ENCODE results near the gene COLEC11. TPM values are rescaled to one million over a fixed set of nuclear protein-coding genes. Genes with fewer than 3 reads are reported as not detected.

COLEC11 gene
- total and polyA plus RNA-seq, 2 of the 13 experiments (the other 11 are each of a cell fraction or from before 2014, with no cell fraction given), result 1.5 to 3.0 TPM

DNA sequence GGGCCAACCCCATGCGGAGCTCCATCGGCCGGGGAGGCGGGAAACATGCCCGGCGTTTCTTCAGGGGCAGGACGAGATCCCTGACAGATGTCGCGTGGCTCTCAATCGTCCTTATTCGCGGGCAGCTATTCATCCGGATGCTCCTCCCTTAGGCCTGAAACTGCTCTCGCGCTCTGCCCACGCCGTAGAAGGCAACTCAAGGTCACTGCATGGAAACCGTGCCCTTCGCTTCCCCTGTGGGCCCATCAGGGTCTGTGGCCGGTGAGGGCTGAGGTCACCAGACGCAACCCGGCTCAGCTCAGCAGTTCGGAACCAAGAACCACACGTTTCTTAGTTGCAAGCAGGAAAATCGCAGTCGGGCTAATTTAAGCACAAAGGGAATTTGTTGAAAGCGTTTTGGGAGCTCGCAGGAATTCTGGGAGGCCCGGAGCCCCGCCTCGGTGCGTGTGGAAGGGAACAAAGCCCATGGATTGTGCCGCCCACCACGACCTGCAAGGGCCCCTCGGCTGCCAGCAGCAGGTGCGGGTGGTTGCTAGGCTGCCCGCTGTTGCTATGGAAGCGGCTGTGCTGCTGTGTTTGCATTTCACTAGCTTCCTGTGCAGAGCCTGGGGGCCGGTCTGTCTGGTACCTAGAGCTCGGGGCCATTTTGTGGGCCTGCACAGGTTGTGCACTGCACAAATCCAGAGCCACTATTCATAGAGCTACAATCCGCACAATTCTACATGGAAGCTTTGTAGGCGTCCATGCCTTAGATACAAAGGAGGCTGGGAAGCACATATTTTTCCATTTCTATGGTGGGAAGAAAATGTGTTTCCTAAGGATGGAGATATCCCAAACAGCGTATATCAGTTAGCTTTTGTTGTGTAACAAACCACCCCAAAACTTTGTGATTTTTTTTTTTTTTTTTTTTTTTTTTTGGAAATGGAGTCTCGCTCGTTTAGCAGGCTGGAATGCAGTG is 57.1 kb downstream of the COLEC11 start (continued):
- TF ChIP-seq FLYWCH1 (CRISPR knock-in tag; IDR thresholded peaks at IDR 0.05) (no peak; the same call in 1 of the 2 replicates), RBM39 (IDR thresholded peaks at IDR 0.05; ENCODE audit: low read depth, low read length, poor library complexity, severe bottlenecking) (peak; percentile 87), GABPB1 (CRISPR knock-in tag; IDR thresholded peaks at IDR 0.05) (peak; percentile 74), XBP1 (CRISPR knock-in tag; IDR thresholded peaks at IDR 0.05) (no peak), IRF2 (CRISPR knock-in tag; IDR thresholded peaks at IDR 0.05) (peak; percentile 64), ZNF10 (CRISPR knock-in tag; IDR thresholded peaks at IDR 0.05; ENCODE audit: borderline replicate concordance, low read depth) (no peak), ISL2 (CRISPR knock-in tag; IDR thresholded peaks at IDR 0.05) (peak; percentile 42; the same call in 1 of the 2 replicates), ZNF607 (CRISPR knock-in tag; IDR thresholded peaks at IDR 0.05; ENCODE audit: borderline replicate concordance) (no peak), MEIS2 (CRISPR knock-in tag; IDR thresholded peaks at IDR 0.05) (no peak), ATRX (CRISPR knock-in tag; IDR thresholded peaks at IDR 0.05; ENCODE audit: borderline replicate concordance) (no peak), ZFP62 (CRISPR knock-in tag; IDR thresholded peaks at IDR 0.05) (no peak), GTF3A (CRISPR knock-in tag; conservative IDR thresholded peaks at IDR 0.05) (no peak; the same call in 1 of the 2 replicates), TRIM24 (CRISPR knock-in tag; IDR thresholded peaks at IDR 0.05) (no peak), ZNF550 (CRISPR knock-in tag; IDR thresholded peaks at IDR 0.05; ENCODE audit: borderline replicate concordance) (peak; percentile 59; the same call in 1 of the 2 replicates), ZNF17 (CRISPR knock-in tag; IDR thresholded peaks at IDR 0.05) (no peak), PCBP1 (IDR thresholded peaks at IDR 0.05; ENCODE audit: borderline replicate concordance, low read depth, low read length) (no peak), REL (CRISPR knock-in tag; conservative IDR thresholded peaks at IDR 0.05) (no peak), ZNF747 (CRISPR knock-in tag; IDR thresholded peaks at IDR 0.05; ENCODE audit: borderline replicate concordance) (no peak), RFX5 (IDR thresholded peaks at IDR 0.05; ENCODE audit: low read depth, low read length) (peak; percentile 69; the same call in 1 of the 2 replicates)
- TF ChIP-seq, protein P1, sequence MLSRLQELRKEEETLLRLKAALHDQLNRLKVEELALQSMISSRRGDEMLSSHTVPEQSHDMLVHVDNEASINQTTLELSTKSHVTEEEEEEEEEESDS (CRISPR knock-in tag; IDR thresholded peaks at IDR 0.05; ENCODE audit: borderline replicate concordance), result no peak
- TF ChIP-seq, protein P2, sequence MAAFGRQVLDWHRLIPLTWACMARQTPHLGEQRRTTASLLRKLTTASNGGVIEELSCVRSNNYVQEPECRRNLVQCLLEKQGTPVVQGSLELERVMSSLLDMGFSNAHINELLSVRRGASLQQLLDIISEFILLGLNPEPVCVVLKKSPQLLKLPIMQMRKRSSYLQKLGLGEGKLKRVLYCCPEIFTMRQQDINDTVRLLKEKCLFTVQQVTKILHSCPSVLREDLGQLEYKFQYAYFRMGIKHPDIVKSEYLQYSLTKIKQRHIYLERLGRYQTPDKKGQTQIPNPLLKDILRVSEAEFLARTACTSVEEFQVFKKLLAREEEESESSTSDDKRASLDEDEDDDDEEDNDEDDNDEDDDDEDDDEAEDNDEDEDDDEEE (CRISPR knock-in tag; IDR thresholded peaks at IDR 0.05), result no peak
- TF ChIP-seq, protein P3, sequence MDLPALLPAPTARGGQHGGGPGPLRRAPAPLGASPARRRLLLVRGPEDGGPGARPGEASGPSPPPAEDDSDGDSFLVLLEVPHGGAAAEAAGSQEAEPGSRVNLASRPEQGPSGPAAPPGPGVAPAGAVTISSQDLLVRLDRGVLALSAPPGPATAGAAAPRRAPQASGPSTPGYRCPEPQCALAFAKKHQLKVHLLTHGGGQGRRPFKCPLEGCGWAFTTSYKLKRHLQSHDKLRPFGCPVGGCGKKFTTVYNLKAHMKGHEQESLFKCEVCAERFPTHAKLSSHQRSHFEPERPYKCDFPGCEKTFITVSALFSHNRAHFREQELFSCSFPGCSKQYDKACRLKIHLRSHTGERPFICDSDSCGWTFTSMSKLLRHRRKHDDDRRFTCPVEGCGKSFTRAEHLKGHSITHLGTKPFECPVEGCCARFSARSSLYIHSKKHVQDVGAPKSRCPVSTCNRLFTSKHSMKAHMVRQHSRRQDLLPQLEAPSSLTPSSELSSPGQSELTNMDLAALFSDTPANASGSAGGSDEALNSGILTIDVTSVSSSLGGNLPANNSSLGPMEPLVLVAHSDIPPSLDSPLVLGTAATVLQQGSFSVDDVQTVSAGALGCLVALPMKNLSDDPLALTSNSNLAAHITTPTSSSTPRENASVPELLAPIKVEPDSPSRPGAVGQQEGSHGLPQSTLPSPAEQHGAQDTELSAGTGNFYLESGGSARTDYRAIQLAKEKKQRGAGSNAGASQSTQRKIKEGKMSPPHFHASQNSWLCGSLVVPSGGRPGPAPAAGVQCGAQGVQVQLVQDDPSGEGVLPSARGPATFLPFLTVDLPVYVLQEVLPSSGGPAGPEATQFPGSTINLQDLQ (CRISPR knock-in tag; IDR thresholded peaks at IDR 0.05), result peak; percentile 64; the same call in 1 of the 2 replicates
- TF ChIP-seq, protein P4, sequence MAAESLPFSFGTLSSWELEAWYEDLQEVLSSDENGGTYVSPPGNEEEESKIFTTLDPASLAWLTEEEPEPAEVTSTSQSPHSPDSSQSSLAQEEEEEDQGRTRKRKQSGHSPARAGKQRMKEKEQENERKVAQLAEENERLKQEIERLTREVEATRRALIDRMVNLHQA (CRISPR knock-in tag; IDR thresholded peaks at IDR 0.05), result no peak
- TF ChIP-seq, protein P5, sequence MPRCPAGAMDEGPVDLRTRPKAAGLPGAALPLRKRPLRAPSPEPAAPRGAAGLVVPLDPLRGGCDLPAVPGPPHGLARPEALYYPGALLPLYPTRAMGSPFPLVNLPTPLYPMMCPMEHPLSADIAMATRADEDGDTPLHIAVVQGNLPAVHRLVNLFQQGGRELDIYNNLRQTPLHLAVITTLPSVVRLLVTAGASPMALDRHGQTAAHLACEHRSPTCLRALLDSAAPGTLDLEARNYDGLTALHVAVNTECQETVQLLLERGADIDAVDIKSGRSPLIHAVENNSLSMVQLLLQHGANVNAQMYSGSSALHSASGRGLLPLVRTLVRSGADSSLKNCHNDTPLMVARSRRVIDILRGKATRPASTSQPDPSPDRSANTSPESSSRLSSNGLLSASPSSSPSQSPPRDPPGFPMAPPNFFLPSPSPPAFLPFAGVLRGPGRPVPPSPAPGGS (CRISPR knock-in tag; IDR thresholded peaks at IDR 0.05), result 0 out of 2 replicates have a peak, but pooled peaks have one; percentile 24
